GM19099 (cell line): ENCODE results near the gene ZNF341.

Experiments used
- POLR2A ChIP-seq: IDR thresholded peaks from 3 replicates; pipeline ENCODE4 v1.6.1; 2011; ENCODE audit warnings: low read depth; ENCODE audit not compliant: insufficient read length; ENCODE audit errors: extremely low read depth

ZNF341 gene

DNA sequence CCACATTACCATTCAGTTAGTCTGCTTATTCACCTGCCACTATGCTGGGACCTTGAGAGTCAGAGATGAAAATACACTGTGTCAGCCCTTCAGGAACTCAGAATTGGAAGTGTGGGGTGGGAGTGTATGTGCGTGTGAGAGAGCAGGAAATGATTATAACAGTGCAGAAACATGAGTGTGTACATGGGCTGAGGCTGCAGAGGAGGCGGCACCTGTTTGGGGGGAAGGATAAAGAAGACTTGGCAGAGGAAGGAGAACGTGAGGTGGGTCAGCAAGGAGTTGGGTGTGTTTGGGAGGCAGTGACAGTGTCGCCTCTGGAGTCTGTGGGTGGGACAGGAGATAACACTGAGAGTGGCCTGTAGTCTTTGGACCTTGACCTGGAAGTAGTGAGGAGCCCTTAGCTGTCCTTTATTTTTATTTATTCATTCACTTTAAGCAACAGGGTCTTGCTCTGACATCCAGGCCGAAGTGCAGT lies 82.5 kb downstream of the ZNF341 start:
- no peak for TF ChIP-seq POLR2A

DNA sequence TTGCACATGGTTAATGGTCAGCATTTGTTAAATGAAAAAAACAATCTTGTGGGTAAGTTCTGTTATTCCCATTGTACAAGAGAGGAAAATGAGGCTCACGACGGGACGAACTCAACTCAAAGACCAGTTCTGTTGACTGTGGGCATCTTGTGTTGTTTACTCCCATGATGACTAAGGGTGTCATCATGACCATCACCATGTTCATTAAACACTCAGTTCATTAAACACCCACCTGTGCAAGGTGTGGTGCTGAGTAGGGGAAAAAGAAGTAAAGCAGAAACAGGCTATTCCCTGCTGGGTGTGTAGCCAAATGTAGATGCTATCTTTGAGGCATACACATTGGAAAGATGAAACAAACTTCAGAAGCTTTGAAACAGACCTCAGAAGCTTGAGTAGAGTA lies 83.9 kb downstream of the ZNF341 start:
- no peak for TF ChIP-seq POLR2A

DNA sequence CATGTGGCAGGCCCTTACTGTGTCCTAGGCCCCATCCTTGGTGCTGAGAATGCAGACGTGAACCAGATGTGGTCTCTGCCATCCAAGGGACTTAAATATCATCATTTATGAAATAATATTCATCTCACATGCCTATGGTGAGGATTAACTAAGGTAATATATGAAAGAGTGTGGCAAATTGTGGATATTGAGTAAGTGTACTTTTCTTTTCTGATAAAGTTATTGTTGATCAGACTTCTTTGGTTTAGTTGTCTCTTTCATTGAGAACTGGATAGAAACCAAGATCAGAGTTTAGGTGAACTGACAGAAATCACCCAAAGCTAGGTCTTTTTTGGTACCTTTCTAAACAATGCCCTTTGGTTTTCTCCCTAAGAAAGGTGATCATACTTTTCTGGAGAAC lies 84.4 kb downstream of the ZNF341 start:
- no peak for TF ChIP-seq POLR2A

DNA sequence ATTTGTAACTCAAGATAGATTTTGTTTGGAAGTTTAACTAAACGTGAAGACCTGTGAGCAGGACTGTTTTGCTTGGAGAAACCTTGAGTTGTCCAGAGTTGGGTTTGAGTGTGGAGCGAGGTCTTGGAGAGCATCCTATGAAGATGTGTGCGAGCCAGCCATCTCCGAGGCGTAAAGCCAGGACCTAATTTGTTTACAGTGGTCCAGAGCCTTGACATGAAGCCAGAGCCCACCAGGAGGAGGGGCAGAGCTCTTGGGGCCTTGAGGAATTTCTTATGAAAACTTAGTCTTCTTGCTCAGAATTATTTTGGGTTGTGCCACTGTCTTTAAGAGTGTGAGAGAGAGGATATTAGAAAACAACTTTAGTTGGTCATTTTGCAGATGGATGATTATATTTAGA lies 85.6 kb downstream of the ZNF341 start:
- no peak for TF ChIP-seq POLR2A

DNA sequence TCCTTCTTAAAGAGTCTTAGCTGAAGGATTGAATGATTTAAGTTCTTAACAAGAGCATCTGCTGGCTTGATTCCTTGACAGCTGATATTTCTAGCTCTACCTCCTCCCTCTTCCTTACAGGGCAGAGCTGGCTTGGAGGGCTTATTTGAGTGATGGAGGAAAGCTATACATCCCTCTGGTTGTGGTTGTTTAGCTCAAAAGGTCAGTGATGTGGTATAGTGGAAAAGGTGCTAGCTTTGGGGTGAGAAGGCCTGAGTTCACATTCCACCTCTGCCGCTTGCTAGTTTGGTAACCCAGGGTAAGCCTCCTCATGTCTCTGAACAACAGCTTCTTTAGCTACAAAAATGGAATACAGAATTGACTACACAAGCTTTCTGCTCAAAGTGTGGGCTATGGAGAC lies 87.7 kb downstream of the ZNF341 start:
- TF ChIP-seq POLR2A, result no peak

DNA sequence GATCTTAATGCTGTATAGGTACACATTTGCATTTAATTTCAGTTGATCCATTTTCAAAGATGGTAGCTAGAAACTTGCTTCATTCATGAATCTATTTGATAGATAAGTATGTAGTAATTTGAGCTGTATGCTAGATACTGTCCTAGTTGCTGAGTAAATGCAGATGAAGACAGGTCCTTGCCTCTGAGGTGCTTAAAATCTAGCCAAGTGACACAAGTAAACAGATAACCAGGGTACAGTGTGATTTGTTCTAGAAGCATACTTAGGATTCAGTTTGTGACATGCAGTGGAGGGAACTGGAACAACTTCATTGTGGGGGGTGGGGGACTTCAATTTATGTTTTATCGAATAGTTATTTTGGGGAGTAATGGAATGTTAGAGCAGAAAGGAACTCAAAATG lies 88.6 kb downstream of the ZNF341 start:
- TF ChIP-seq POLR2A, result no peak

DNA sequence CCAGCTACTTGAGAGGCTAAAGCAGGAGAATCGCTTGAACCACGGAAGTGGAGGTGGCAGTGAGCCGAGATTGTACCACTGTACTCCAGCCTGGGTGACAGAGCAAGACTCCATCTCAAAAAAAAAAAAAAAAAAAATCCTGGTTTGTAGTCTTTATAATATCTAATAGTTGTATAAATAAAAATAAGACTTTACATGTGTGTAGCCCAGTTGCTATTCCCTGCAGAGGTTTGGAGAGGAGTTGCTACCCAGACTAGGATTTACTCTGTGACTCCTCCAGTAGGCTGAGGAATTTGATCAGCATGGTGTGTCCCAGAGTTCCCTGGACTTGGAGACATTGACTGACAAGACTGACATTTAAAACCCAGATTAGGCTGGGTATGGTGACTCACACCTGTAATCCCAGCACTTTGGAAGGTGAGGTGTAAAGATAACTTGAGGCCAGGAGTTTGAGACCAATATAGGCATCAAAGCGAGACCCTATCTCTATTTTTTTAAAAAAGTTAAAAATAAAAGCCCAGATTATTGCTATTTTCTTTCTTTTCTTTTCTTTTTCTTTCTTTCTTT lies 89.6 kb downstream of the ZNF341 start:
- TF ChIP-seq POLR2A, result no peak

DNA sequence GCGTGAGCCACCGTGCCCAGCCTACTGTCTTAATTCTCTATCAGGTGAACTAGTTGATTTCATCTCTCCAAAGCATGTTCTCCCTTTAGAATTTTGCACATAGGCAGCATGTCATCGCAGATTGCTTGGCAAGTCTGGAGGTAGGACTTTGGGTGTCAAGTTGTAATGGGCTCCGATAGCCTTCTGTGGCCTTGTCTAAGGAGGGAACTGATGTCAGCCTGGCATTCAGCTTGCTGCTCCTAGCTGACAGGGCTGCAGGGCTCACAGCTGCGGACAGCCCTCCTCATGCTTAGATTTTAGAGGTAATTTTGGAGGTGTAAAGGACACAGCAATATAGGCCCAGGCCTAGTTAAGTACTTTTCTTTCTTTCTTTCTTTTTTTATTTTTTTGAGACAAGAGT lies 90.6 kb downstream of the ZNF341 start:
- TF ChIP-seq POLR2A, result no peak

DNA sequence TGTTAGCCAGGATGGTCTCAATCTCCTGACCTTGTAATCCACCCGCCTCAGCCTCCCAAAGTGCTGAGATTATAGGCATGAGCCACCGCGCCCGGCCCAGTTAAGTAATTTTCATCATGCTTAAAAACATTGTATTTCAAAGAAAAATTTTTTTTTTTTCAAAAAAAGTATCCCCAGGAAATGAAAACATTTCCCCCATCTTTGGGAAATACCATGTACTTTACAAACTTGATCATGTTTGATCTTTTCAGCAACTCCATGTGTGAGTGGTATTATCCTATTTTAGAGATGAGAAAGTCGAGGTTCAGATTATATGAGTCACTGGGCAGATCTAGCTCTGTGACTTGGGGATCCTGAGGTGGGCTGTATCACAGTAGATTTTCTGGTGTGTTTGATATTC lies 91.2 kb downstream of the ZNF341 start:
- no peak for TF ChIP-seq POLR2A

DNA sequence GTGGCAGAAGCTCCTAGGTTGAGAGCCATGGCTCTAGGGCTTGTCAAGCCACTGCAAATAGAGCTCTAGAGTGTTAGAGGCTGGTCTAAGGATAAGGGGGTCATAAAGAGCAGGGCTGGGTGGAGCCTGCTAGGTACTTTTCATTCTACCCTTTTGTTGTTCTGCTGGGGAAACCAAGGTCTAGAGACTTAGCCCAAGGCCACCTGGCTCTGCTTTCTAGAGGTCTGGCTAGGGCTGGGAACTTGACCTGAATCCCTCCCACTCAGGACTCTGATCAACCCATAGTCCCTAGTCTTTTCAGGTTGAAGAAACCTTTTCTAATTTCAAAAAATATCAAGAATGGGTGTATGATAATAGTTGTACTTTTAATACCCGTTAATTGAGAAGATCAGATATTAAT lies 93.1 kb downstream of the ZNF341 start:
- no peak for TF ChIP-seq POLR2A

DNA sequence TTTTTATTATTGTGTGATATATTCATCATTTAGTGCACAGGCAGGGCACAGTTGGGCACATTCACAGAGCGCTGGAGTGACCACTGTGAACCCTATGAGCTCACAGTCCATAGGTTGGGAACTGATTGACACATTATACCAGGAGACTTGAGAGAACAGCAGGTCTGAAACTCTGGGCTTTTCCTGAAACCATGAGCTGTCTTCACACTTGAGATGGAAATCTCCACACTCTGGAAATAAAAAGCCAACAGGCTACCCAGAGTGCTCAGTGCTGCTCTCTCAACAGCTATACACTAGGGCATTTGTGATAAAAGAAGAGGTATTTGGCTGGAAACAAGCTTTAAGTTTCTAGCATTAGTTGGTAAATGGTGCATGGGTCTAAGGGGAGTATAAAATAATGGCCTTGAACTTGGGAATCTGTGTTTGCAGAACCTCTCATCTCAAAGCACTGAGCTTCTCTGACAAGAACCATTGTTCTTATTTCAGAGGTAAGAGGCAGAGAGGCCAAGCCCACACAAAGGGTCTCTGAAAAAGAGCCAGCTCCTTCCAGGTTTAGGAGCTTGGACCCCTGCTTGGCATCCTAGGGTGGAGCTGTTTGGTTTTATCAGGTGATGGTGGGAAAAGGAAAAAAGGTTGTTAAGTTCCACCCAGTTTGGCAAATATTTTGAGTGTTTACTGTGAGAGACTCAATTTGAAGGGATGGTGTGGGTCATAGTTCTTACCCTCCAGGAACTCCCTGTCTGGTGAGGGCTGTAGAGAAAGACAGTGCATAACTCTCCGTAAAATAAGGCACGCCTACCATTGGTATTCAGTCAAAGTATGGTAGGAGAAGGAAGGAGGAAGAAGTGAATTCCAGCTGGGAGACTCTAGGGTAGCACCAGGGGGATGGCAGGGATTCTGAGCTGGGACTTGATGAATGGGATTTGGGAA lies 93.8 kb downstream of the ZNF341 start:
- TF ChIP-seq POLR2A, result no peak

DNA sequence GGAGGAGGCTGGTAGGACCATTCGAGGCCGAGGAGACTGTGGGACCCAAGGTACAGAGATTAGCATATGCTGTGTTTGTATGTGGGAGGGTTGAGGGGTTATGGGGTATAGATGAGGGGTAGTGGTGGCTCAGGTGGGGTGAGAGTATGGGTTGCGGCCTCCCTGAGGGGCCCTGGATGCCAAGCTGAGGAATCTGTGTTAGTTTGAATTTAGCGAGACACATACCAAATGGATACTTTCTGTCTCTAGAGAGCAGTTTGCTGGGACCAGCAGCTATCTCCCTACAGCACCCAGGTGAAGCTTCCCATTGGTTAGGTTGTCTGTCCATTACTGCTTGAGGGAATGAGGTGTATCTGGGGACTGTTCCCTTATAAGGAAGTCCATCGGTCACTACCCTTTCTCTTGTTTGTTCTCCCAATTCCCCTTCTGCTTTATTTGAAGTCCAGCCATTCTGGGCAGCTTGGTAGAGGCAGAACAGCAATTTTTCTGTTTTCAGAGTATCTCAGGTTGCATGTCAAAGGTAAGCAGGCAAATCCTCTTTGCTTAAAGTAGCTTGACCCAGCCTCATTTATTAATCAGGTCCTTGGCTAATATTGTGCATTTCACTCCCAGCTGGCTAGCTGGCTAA lies 94.6 kb downstream of the ZNF341 start:
- no peak for TF ChIP-seq POLR2A

DNA sequence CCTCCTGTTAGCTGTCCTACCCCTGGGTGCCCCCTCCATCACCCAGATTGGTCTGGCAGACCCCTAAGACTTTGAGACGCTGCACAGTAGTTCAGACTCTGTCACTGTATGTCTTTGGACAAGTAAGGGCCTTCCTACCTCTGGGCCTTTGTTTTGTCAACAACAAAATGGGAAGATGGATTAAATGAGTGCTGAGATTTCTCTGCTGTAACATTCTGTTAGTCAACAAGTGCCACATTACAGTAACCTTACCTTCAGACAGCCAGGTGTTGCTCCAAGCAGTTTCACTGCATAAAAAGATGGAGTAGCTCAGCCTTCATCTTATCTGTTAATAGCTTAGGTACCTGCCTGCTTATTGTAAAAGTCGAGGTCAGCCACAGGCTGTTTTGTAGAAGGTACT lies 95.3 kb downstream of the ZNF341 start:
- TF ChIP-seq POLR2A, result no peak

DNA sequence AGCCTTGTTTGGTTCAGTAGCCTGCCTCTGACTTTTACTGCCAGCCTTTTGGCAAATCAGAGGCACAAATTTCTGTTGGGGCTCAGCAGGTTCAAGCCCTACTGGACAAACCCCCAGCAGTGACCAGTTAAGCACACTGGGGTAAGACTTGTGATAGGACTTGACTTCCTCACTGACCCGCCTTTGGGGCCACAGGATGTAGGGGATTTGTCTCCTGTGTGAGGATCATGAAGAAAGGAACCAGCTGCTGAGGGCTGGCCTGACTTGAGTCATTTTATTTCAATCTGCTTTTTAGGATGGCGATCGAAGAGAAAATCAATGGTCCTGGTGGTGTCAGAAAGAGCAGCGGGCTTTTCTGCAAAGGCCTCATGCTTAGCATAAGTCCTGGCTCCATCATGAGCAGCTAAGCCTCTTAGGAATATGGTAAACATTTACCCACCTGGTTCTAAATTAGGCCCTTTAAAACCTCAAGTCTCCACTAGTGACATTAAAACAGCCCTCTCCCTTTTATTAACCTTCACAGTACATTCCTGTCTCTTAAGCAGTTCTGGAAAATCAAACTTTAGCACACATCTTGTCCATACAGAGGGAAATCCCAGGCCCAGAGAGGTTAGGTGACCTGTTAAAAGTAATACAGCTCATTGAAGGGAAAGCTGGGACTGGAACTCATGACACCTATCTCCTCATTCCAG lies 96.0 kb downstream of the ZNF341 start:
- TF ChIP-seq POLR2A, result no peak

DNA sequence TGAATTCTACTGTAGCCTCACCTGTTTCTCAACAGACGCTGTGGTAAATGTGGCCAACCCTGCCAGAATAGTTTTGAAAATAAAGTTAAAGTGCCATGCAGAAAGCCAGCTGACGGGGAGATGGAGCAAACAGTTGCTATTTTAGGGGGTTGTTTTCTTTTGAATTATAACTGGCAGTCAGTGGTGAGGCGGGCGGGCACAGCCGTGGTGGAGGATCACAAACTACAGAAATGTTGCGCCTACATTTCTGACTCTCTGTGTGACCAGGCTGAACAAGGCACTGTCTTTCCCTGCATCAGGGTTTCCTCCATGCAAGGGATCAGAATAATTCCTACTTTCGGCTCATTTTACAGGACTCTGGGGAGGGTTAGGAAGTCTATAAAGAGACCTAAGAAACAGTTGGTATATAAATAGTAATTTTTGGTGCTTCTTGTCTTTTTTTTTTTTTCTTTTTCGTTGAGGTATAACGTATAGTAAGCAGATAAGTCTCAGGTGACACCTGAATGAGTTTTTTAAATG lies 96.6 kb downstream of the ZNF341 start:
- no peak for TF ChIP-seq POLR2A

DNA sequence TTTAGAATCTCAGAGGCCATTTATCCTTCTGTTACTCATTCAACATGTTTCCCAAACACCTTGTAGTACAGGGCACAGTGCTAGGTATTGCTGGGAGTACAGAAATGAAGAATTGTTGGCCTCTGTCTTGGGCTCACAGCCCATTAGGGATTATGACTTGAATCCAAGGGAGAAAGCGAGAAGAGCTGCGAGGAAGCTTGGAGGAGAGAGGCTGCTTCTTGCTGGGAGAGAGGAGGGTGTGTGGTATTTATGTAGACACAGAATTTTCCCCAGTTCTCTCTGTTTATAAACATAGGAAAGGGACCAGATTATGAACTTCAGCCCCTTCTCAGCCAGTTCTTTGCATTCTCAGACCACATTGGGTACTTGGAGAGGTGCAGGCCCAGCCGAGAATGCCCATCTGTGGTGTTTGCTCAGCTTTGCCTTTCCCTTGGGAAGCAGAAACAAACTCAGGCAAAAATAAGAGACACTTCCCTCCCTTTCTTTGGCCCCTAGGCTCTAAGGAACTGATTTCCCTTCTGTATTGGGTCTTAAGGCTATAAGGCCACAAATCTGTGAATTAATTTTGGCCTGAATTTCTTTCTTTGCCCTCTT lies 97.3 kb downstream of the ZNF341 start:
- no peak for TF ChIP-seq POLR2A

DNA sequence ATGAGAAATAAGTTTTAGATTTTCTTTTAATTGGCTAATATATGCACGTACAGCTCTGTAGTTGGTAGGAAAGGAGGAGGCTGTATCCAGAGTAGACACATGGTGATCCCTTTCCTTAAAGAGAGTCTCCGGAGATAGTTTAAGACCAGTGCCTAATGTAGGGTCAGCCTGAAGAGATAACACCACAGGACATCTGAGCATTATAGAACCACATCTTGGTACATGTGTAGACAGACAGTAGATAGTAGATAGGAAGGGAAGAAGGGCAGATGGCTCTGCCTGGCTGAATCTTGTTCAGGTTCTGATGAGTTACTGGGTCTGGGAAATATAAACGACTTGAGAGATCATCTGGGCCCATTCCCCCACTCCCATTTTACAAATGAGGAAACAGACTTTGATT lies 97.8 kb downstream of the ZNF341 start:
- TF ChIP-seq POLR2A, result no peak
